WTC11 (cell line): Measurements from ENCODE around the gene HTR3B. TPM values are rescaled to one million over a fixed set of nuclear protein-coding genes. Genes with fewer than 3 reads are reported as not detected.

Experiments used
- ATAC-seq: fragments of 200-7000 bp; cut with Tn5 transposase; 2 replicates; pipeline ENCODE4 v1.10.0; 2021; ENCODE audit warnings: mild to moderate bottlenecking, moderate library complexity
- CTCF ChIA-PET: fragments of 300-600 bp; sonication (Branson Sonifier 250); formaldehyde crosslinking; loops from one replicate; lab custom pipeline; 2021; ENCODE audit warnings: antibody characterized with exemption; lab: Charles Lee
- POLR2A ChIA-PET: fragments of 350-600 bp; sonication (Branson Sonifier 250); formaldehyde crosslinking; loops from one replicate; lab custom pipeline; 2021; ENCODE audit warnings: antibody characterized with exemption; lab: Charles Lee
- DNase-seq: peaks from one replicate; pipeline ENCODE4 v3.0.0; 2021; ENCODE audit warnings: low spot score
- H3K27ac Mint-ChIP-seq: 2 replicates; pipeline ENCODE4 v1.8.0; 2021; ENCODE audit warnings: mixed read lengths
- H3K27me3 Mint-ChIP-seq: 2 replicates; pipeline ENCODE4 v1.8.0; 2021; ENCODE audit warnings: low read depth, mild to moderate bottlenecking, moderate library complexity, mixed read lengths
- H3K36me3 Mint-ChIP-seq: 2 replicates; pipeline ENCODE4 v1.8.0; 2021; ENCODE audit warnings: mixed read lengths
- H3K4me1 Mint-ChIP-seq: 2 replicates; pipeline ENCODE4 v1.8.0; 2022; ENCODE audit warnings: mixed read lengths
- H3K4me3 Mint-ChIP-seq: 2 replicates; pipeline ENCODE4 v1.8.0; 2021; ENCODE audit warnings: mild to moderate bottlenecking, moderate library complexity, mixed read lengths
- H3K9me3 Mint-ChIP-seq: 2 replicates; pipeline ENCODE4 v1.8.0; 2021; ENCODE audit warnings: mixed read lengths
- CBFB ChIP-seq: sonication (generic); formaldehyde crosslinking; IDR thresholded peaks from 2 replicates; pipeline ENCODE4 v1.8.1; 2022; ENCODE audit warnings: mild to moderate bottlenecking, low read depth, missing genetic modification reagents
- ESRRA ChIP-seq: sonication (generic); formaldehyde crosslinking; IDR thresholded peaks from 2 replicates; pipeline ENCODE4 v1.8.1; 2022; ENCODE audit warnings: mild to moderate bottlenecking, missing genetic modification reagents, borderline replicate concordance
- IRF2 ChIP-seq: sonication (generic); formaldehyde crosslinking; IDR thresholded peaks from 2 replicates; pipeline ENCODE4 v1.8.0; 2022; ENCODE audit warnings: low read depth, missing genetic modification reagents, borderline replicate concordance
- JUN ChIP-seq: sonication (generic); formaldehyde crosslinking; IDR thresholded peaks from 2 replicates; pipeline ENCODE4 v1.8.0; 2023; ENCODE audit warnings: mild to moderate bottlenecking, missing genetic modification reagents
- NFE2L1 ChIP-seq: sonication (generic); formaldehyde crosslinking; IDR thresholded peaks from 2 replicates; pipeline ENCODE4 v1.8.1; 2023; ENCODE audit warnings: missing genetic modification reagents
- NR2C2 ChIP-seq: sonication (generic); formaldehyde crosslinking; IDR thresholded peaks from 2 replicates; pipeline ENCODE4 v1.8.0; 2022; ENCODE audit warnings: mild to moderate bottlenecking, missing genetic modification reagents
- OVOL2 ChIP-seq: fragments of 250-450 bp; sonication (Bioruptor Pico); IDR thresholded peaks from 2 replicates; pipeline ENCODE4 v1.9.0; 2021; ENCODE audit warnings: mild to moderate bottlenecking, borderline replicate concordance
- RELA ChIP-seq: sonication (generic); formaldehyde crosslinking; IDR thresholded peaks from 2 replicates; pipeline ENCODE4 v1.8.1; 2022; ENCODE audit warnings: missing genetic modification reagents, mild to moderate bottlenecking, borderline replicate concordance
- RORB ChIP-seq: fragments of 250-450 bp; sonication (Bioruptor Pico); IDR thresholded peaks from 2 replicates; pipeline ENCODE4 v1.9.0; 2021; ENCODE audit warnings: mild to moderate bottlenecking
- SMAD3 ChIP-seq: sonication (generic); formaldehyde crosslinking; IDR thresholded peaks from 2 replicates; pipeline ENCODE4 v1.8.0; 2022; ENCODE audit warnings: missing genetic modification reagents, mild to moderate bottlenecking, borderline replicate concordance
- ZBTB21 ChIP-seq: sonication (generic); formaldehyde crosslinking; IDR thresholded peaks from 2 replicates; pipeline ENCODE4 v1.8.1; 2023; ENCODE audit warnings: mild to moderate bottlenecking, missing genetic modification reagents, borderline replicate concordance
- ZNF138 ChIP-seq: sonication (generic); formaldehyde crosslinking; conservative IDR thresholded peaks from 2 replicates; pipeline ENCODE4 v1.8.1; 2022; ENCODE audit warnings: mild to moderate bottlenecking, moderate library complexity, missing genetic modification reagents
- ZNF219 ChIP-seq: sonication (generic); formaldehyde crosslinking; IDR thresholded peaks from 2 replicates; pipeline ENCODE4 v1.8.0; 2023; ENCODE audit warnings: missing genetic modification reagents, mild to moderate bottlenecking, borderline replicate concordance
- ZNF263 ChIP-seq: sonication (generic); formaldehyde crosslinking; IDR thresholded peaks from 2 replicates; pipeline ENCODE4 v1.8.1; 2022; ENCODE audit warnings: low read depth, mild to moderate bottlenecking, moderate library complexity, missing genetic modification reagents
- ZNF396 ChIP-seq: fragments of 250-450 bp; sonication (Bioruptor Pico); IDR thresholded peaks from 2 replicates; pipeline ENCODE4 v1.8.0; 2021; ENCODE audit warnings: mild to moderate bottlenecking, moderate library complexity, borderline replicate concordance
- total RNA-seq: library from RNA; stranded (reverse); gene quantifications from 3 replicates; pipeline ENCODE4 v1.2.3, GENCODE V29; 2021
- TF ChIP-seq, protein P1 (sequence below): fragments of 250-450 bp; sonication (Bioruptor Pico); IDR thresholded peaks from 2 replicates; pipeline ENCODE4 v1.9.0; 2021; ENCODE audit warnings: mild to moderate bottlenecking
- TF ChIP-seq, protein P2 (sequence below): sonication (generic); formaldehyde crosslinking; IDR thresholded peaks from 2 replicates; pipeline ENCODE4 v1.8.0; 2022; ENCODE audit warnings: mild to moderate bottlenecking, missing genetic modification reagents
- TF ChIP-seq, protein P3 (sequence below): sonication (generic); formaldehyde crosslinking; IDR thresholded peaks from 2 replicates; pipeline ENCODE4 v1.8.1; 2023; ENCODE audit warnings: mild to moderate bottlenecking, missing genetic modification reagents
- TF ChIP-seq, protein P4 (sequence below): sonication (generic); formaldehyde crosslinking; conservative IDR thresholded peaks from 2 replicates; pipeline ENCODE4 v1.8.1; 2022; ENCODE audit warnings: mild to moderate bottlenecking, missing genetic modification reagents
- TF ChIP-seq, protein P5 (sequence below): sonication (generic); formaldehyde crosslinking; IDR thresholded peaks from 2 replicates; pipeline ENCODE4 v1.8.0; 2022; ENCODE audit warnings: mild to moderate bottlenecking, missing genetic modification reagents
- TF ChIP-seq, protein P6 (sequence below): sonication (generic); formaldehyde crosslinking; IDR thresholded peaks from 2 replicates; pipeline ENCODE4 v1.8.0; 2023; ENCODE audit warnings: missing genetic modification reagents

Gene HTR3B
- total RNA-seq, 1 experiment from 2014 or later: not detected

DNA sequence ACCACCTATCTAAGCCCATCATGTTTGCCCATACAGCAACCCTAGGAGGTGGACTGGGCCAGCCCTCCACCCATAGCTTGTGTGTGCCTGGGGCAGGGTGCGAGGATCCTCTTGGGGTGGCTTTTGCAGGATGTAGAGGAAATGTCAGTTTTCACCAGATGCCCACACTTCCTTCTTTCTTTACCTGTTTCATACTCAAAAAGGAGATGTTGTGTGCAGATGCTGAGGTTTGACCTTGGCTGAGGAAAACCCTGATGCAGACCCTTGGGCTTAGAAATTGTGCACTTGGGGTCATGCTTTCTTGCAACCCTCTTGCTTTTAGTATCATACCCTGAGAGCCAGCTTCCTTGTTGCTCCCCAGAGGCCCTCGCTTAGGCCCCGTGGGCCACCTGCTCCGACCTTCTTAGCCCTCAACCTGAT is 72.5 kb downstream of the HTR3B start:
- POLR2A ChIA-PET: no interaction called here
- ATAC-seq (no peak), DNase-seq (no peak)
- CTCF ChIA-PET: interaction anchor here (0.8 to 3.3 kb wide), 4 partner anchors 17 to 204 kb away, joined by 3 to 19 read pairs (median 4); partner anchors contain the start of gene HTR3B
- no peaks in the 10 kb centered on the region for H3K36me3 Mint-ChIP-seq
- no peak overlapping the region for H3K4me3 Mint-ChIP-seq
- no peaks in the 10 kb centered on the region for H3K9me3 Mint-ChIP-seq
- H3K27me3 Mint-ChIP-seq: peaks cover 9% of the 10 kb centered on the region; the same call in 1 of the 2 replicates
- no peak overlapping the region for H3K27ac Mint-ChIP-seq
- peaks cover 30% of the 10 kb centered on the region for H3K4me1 Mint-ChIP-seq
- TF ChIP-seq ZBTB21 (CRISPR knock-in tag): no peak
- TF ChIP-seq, protein P1, sequence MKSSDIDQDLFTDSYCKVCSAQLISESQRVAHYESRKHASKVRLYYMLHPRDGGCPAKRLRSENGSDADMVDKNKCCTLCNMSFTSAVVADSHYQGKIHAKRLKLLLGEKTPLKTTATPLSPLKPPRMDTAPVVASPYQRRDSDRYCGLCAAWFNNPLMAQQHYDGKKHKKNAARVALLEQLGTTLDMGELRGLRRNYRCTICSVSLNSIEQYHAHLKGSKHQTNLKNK (CRISPR knock-in tag): no peak

DNA sequence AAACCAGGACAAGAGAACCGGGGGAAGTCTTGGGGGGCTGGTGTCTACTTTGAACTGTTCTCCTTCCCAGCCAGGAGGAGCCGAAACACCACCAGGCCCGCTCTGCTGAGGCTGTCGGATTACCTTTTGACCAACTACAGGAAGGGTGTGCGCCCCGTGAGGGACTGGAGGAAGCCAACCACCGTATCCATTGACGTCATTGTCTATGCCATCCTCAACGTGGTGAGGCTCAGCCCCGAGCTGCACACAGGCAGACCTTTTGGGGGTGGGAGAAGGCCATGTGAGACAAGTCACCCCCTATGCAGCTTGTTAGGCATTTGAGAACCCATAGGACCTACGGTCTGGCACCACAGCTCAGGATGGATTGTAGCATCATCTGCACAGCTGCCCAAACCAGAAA is 73.1 kb downstream of the HTR3B start:
- H3K27ac Mint-ChIP-seq: no peak overlapping the region
- no peaks in the 10 kb centered on the region for H3K9me3 Mint-ChIP-seq
- ATAC-seq (no peak), DNase-seq (no peak)
- H3K27me3 Mint-ChIP-seq: peaks cover 9% of the 10 kb centered on the region; the same call in 1 of the 2 replicates
- no peaks in the 10 kb centered on the region for H3K36me3 Mint-ChIP-seq
- H3K4me1 Mint-ChIP-seq: peaks cover 25% of the 10 kb centered on the region
- ChIA-PET CTCF (interaction anchor here (0.8 to 3.3 kb wide), 3 partner anchors 16 to 203 kb away, joined by 3 to 19 read pairs (median 3); no protein-coding TSS in a partner anchor), POLR2A (no interaction called here)
- TF ChIP-seq, protein P2, sequence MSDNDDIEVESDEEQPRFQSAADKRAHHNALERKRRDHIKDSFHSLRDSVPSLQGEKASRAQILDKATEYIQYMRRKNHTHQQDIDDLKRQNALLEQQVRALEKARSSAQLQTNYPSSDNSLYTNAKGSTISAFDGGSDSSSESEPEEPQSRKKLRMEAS (CRISPR knock-in tag): no peak
- TF ChIP-seq NR2C2 (CRISPR knock-in tag): no peak
- no peak for TF ChIP-seq ZNF396 (CRISPR knock-in tag)
- no peak for TF ChIP-seq OVOL2
- no peak for TF ChIP-seq CBFB (CRISPR knock-in tag)
- TF ChIP-seq ZNF263 (CRISPR knock-in tag): no peak
- TF ChIP-seq, protein P3, sequence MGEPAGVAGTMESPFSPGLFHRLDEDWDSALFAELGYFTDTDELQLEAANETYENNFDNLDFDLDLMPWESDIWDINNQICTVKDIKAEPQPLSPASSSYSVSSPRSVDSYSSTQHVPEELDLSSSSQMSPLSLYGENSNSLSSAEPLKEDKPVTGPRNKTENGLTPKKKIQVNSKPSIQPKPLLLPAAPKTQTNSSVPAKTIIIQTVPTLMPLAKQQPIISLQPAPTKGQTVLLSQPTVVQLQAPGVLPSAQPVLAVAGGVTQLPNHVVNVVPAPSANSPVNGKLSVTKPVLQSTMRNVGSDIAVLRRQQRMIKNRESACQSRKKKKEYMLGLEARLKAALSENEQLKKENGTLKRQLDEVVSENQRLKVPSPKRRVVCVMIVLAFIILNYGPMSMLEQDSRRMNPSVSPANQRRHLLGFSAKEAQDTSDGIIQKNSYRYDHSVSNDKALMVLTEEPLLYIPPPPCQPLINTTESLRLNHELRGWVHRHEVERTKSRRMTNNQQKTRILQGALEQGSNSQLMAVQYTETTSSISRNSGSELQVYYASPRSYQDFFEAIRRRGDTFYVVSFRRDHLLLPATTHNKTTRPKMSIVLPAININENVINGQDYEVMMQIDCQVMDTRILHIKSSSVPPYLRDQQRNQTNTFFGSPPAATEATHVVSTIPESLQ (CRISPR knock-in tag): no peak
- no peak for TF ChIP-seq SMAD3 (CRISPR knock-in tag)
- TF ChIP-seq NFE2L1 (CRISPR knock-in tag): no peak
- TF ChIP-seq ZNF138 (CRISPR knock-in tag): no peak
- TF ChIP-seq, protein P4, sequence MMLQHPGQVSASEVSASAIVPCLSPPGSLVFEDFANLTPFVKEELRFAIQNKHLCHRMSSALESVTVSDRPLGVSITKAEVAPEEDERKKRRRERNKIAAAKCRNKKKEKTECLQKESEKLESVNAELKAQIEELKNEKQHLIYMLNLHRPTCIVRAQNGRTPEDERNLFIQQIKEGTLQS (CRISPR knock-in tag): no peak
- no peak for TF ChIP-seq JUN (CRISPR knock-in tag)
- TF ChIP-seq, protein P5, sequence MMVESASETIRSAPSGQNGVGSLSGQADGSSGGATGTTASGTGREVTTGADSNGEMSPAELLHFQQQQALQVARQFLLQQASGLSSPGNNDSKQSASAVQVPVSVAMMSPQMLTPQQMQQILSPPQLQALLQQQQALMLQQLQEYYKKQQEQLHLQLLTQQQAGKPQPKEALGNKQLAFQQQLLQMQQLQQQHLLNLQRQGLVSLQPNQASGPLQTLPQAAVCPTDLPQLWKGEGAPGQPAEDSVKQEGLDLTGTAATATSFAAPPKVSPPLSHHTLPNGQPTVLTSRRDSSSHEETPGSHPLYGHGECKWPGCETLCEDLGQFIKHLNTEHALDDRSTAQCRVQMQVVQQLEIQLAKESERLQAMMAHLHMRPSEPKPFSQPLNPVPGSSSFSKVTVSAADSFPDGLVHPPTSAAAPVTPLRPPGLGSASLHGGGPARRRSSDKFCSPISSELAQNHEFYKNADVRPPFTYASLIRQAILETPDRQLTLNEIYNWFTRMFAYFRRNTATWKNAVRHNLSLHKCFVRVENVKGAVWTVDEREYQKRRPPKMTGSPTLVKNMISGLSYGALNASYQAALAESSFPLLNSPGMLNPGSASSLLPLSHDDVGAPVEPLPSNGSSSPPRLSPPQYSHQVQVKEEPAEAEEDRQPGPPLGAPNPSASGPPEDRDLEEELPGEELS (CRISPR knock-in tag): no peak
- TF ChIP-seq ESRRA (CRISPR knock-in tag): no peak
- no peak for TF ChIP-seq ZNF219
- no peak for TF ChIP-seq IRF2 (CRISPR knock-in tag)
- TF ChIP-seq, protein P6, sequence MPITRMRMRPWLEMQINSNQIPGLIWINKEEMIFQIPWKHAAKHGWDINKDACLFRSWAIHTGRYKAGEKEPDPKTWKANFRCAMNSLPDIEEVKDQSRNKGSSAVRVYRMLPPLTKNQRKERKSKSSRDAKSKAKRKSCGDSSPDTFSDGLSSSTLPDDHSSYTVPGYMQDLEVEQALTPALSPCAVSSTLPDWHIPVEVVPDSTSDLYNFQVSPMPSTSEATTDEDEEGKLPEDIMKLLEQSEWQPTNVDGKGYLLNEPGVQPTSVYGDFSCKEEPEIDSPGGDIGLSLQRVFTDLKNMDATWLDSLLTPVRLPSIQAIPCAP (CRISPR knock-in tag): no peak
- TF ChIP-seq RORB (CRISPR knock-in tag): no peak
- no peak for TF ChIP-seq RELA (CRISPR knock-in tag)
- H3K4me3 Mint-ChIP-seq: no peak overlapping the region
